GM12801 (cell line): ENCODE data around the gene ANKDD1A.

Experiments used
- CTCF ChIP-seq: IDR thresholded peaks from one replicate; pipeline ENCODE4 v1.5.1; 2011; ENCODE audit warnings: control low read depth; ENCODE audit not compliant: insufficient read length; ENCODE audit errors: extremely low read depth

ANKDD1A gene

GRCh38 chr15:64915518-64916227, 4.0 kb downstream of the ANKDD1A start:
- TF ChIP-seq CTCF: no peak

GRCh38 chr15:64916365-64916764, 4.7 kb downstream of the ANKDD1A start:
- no peak for TF ChIP-seq CTCF

GRCh38 chr15:64917211-64917610, 5.5 kb downstream of the ANKDD1A start:
- TF ChIP-seq CTCF: no peak

GRCh38 chr15:64919721-64920120, 8.0 kb downstream of the ANKDD1A start:
- no peak for TF ChIP-seq CTCF

- no peak for TF ChIP-seq CTCF
Observed at GRCh38 chr15:64921711-64922110, 10.0 kb downstream of the ANKDD1A start.

- no peak for TF ChIP-seq CTCF
Observed at GRCh38 chr15:64923546-64923945, 11.8 kb downstream of the ANKDD1A start.

GRCh38 chr15:64925335-64926330, 13.9 kb downstream of the ANKDD1A start:
- TF ChIP-seq CTCF: no peak
